K562 (cell line): ENCODE measurements around the gene ZBTB32. TPM values are rescaled to one million over a fixed set of nuclear protein-coding genes. Genes with fewer than 3 reads are reported as not detected.

Experiments
- ATAC-seq: fragments of 200-7000 bp; cut with Tn5 transposase; 3 replicates; pipeline ENCODE4 v1.9.1; 2020; ENCODE audit warnings: moderate library complexity
- BruUV-seq: library from RNA; stranded (reverse); fragments of 400-500 nt; replicated peaks from 2 replicates; lab custom pipeline; 2021; lab: Mats Ljungman, UMichigan
- CTCF ChIA-PET: fragments of 300-600 bp; formaldehyde crosslinking; extraction: SDS; loops from one replicate; lab custom pipeline; 2021; ENCODE audit warnings: low intra/inter-chr PET ratio; lab: Yijun Ruan, JAX
- POLR2A ChIA-PET: fragments of 300-600, 350-650 bp; sonication (Branson Sonifier 250); formaldehyde crosslinking; extraction: SDS; loops from one replicate; lab custom pipeline; 2021; ENCODE audit warnings: antibody characterized with exemption, inconsistent platforms; lab: Yijun Ruan, JAX
- DNase-seq, 4 experiments: peaks; one replicate each; pipeline versions ENCODE4 v3.0.0 to v3.0.0-alpha.2; 2011 to 2018; ENCODE audit warnings: low spot score in 3 of 4, mixed read lengths in 3 of 4; ENCODE audit errors: extremely low read depth in 1 of 4
- FAIRE-seq: peaks from 2 replicates; lab custom pipeline; 2011; peaks lifted over from hg19 to GRCh38; lab: Jason Lieb, UNC
- H2AFZ ChIP-seq: 2 replicates; pipeline ENCODE4 v1.6.0; 2011; ENCODE audit warnings: low read depth, low read length, control low read depth, inconsistent platforms
- H3K27ac ChIP-seq: fragments of 200-600 bp; 3 replicates; pipeline ENCODE4 v1.8.0; 2011; ENCODE audit warnings: low read depth, mild to moderate bottlenecking, control low read depth, inconsistent platforms, low read length, moderate library complexity, mixed read lengths; ENCODE audit errors: extremely low read depth
- H3K27me3 ChIP-seq, 2 experiments: fragments of 300-600 bp in 1 of 2; 2 replicates in 1 of 2; 3 replicates in 1 of 2; pipeline versions ENCODE4 v1.6.0 to v1.8.0; 2011; ENCODE audit warnings: inconsistent platforms in 2 of 2, low read length in 2 of 2, mild to moderate bottlenecking in 1 of 2, mixed read lengths in 1 of 2, moderate library complexity in 1 of 2; ENCODE audit not compliant: control insufficient read depth in 2 of 2, insufficient read depth in 2 of 2
- H3K36me3 ChIP-seq: fragments of 300-600 bp; 3 replicates; pipeline ENCODE4 v1.8.0; 2011; ENCODE audit warnings: mild to moderate bottlenecking, low read length, inconsistent platforms; ENCODE audit not compliant: control insufficient read depth, insufficient read depth
- H3K4me1 ChIP-seq, 2 experiments: fragments of 200-600 bp in 1 of 2; replicated peaks in 1 of 2; 2 replicates in 1 of 2; 3 replicates in 1 of 2; pipeline versions ENCODE4 v1.5.1 to v1.8.0; 2011; ENCODE audit warnings: inconsistent platforms in 2 of 2, low read length in 2 of 2, mild to moderate bottlenecking in 1 of 2, mixed read lengths in 1 of 2, moderate library complexity in 1 of 2; ENCODE audit not compliant: control insufficient read depth in 2 of 2, insufficient read depth in 2 of 2
- H3K4me2 ChIP-seq: 2 replicates; pipeline ENCODE4 v1.6.1; 2011; ENCODE audit warnings: low read length, control low read depth, inconsistent platforms, mixed read lengths; ENCODE audit not compliant: insufficient read depth
- H3K4me3 ChIP-seq: fragments of 200-600 bp; sonication (generic), shearing (Covaris generic); 2 replicates; pipeline ENCODE4 v1.5.1; 2016; ENCODE audit warnings: control low read depth, inconsistent platforms
- H3K79me2 ChIP-seq: fragments of 200-600 bp; 3 replicates; pipeline ENCODE4 v1.8.0; 2011; ENCODE audit warnings: low read length, inconsistent platforms; ENCODE audit not compliant: control insufficient read depth, insufficient read depth
- H3K9ac ChIP-seq, 2 experiments: 2 replicates each; pipeline versions ENCODE4 v1.6.0 to v1.6.1; 2011; ENCODE audit warnings: low read depth in 2 of 2, low read length in 2 of 2, control low read depth in 1 of 2, inconsistent platforms in 1 of 2, mild to moderate bottlenecking in 1 of 2, mixed read lengths in 1 of 2; ENCODE audit not compliant: insufficient read depth in 1 of 2
- H3K9me1 ChIP-seq: one replicate; pipeline ENCODE4 v1.6.0; 2011; ENCODE audit warnings: inconsistent platforms, mild to moderate bottlenecking, low read length, moderate library complexity; ENCODE audit not compliant: control insufficient read depth, insufficient read depth
- H3K9me3 ChIP-seq: replicated peaks from 2 replicates; pipeline ENCODE4 v1.5.1; 2011; ENCODE audit warnings: low read depth, low read length, inconsistent platforms; ENCODE audit not compliant: control insufficient read depth, insufficient read depth
- H4K20me1 ChIP-seq: replicated peaks from 2 replicates; pipeline ENCODE4 v1.6.1; 2011; ENCODE audit warnings: low read length, inconsistent platforms, mixed read lengths; ENCODE audit not compliant: control insufficient read depth, insufficient read depth
- FIP1L1 ChIP-seq: fragments of 200-400 bp; formaldehyde crosslinking; IDR thresholded peaks from 2 replicates; pipeline ENCODE4 v1.6.1; 2018; ENCODE audit warnings: mild to moderate bottlenecking, low read depth, low read length; ENCODE audit not compliant: poor library complexity, severe bottlenecking
- SIN3A ChIP-seq, 2 experiments: fragments of 150-350 bp in 1 of 2; IDR thresholded peaks; 2 replicates each; pipeline ENCODE4 v1.6.1; 2011 to 2016; ENCODE audit warnings: borderline replicate concordance in 2 of 2, low read depth in 2 of 2, low read length in 2 of 2, mild to moderate bottlenecking in 2 of 2, moderate library complexity in 2 of 2; ENCODE audit not compliant: control insufficient read depth in 1 of 2
- TCFL5 ChIP-seq: fragments of 250-450 bp; sonication (Bioruptor Pico); conservative IDR thresholded peaks from 2 replicates; pipeline ENCODE4 v1.6.1; 2021; ENCODE audit warnings: mild to moderate bottlenecking, moderate library complexity, matching md5 sums
- WGBS: fragments of 100-300 bp; shearing (Covaris generic); methylation state at CpG from one replicate; pipeline ENCODE4 v1.1.6; 2016; ENCODE audit warnings: low coverage, mixed read lengths; ENCODE audit not compliant: insufficient coverage; ENCODE audit errors: missing lambda C conversion rate; 5-methylcytosine and 5-hydroxymethylcytosine counted together
- in situ Hi-C: fragments of 300-500 bp; cut with MboI; formaldehyde crosslinking; loops from 4 replicates; pipeline ENCODE4 v1.15.0; 2018; ENCODE audit warnings: inconsistent platforms, mixed read lengths
- intact Hi-C: fragments of 100-400 bp; cut with micrococcal nuclease; formaldehyde crosslinking; loops from 2 replicates; pipeline ENCODE4 v1.14.2; 2022
- polyA plus RNA-seq, 8 experiments: library from polyadenylated mRNA; depleted of rRNA in 4 of 8; stranded (reverse) in 5 of 8; unstranded in 3 of 8; fragments of >200 nt; fragmentation: Nextera tagmentation in 2 of 8; fragmentation: Illumina TruSeq in 1 of 8; extraction: Ambion mirVana in 2 of 8; extraction: Trizol in 1 of 8; gene quantifications; 2 replicates each; pipeline versions ENCODE4 v1.2.1 to v1.2.3, GENCODE V29; 2011 to 2014; ENCODE audit warnings: inconsistent platforms in 1 of 8, missing spikeins in 1 of 8
- total RNA-seq, 7 experiments: library from RNA; depleted of rRNA in 6 of 7; stranded (reverse); fragments of >200 nt in 6 of 7; fragmentation: Illumina TruSeq in 2 of 7; extraction: Trizol in 2 of 7; gene quantifications; 2 replicates each; pipeline versions ENCODE4 v1.2.1 to v1.2.3, GENCODE V29; 2011 to 2021; ENCODE audit warnings: low replicate concordance in 1 of 7

ZBTB32 gene
- total and polyA plus RNA-seq, 9 of the 15 experiments (the other 6 are each of a cell fraction or from before 2014, with no cell fraction given), result 0.20 TPM; not detected in 8

DNA sequence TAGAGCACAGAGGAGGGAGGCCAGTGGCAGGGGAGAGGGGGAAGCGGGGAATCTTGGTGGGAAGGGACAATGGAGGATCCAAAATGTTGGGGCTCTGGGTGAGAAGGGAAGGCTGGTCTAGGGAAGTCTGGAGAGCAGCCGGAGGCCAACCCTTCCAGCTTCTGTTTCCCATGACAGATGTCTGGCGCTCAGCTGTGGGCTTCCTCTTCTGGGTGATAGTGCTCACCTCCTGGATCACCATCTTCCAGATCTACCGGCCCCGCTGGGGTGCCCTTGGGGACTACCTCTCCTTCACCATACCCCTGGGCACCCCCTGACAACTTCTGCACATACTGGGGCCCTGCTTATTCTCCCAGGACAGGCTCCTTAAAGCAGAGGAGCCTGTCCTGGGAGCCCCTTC lies 42.2 kb downstream of the ZBTB32 start:
- intact Hi-C loops, result loop anchor here (10.0 kb wide), 1 partner anchor 102 kb away; the partner anchor contains the start of genes COX6B1 and ETV2
- Histone ChIP-seq H3K9ac (peak overlapping the region; percentile 92 to 94), H3K9me3 (no peaks in the 10 kb centered on the region), H3K4me3 (peak overlapping the region; percentile 92), H3K36me3 (peaks cover 19% of the 10 kb centered on the region; the same call in 1 of the 3 replicates), H3K79me2 (peaks cover 16% of the 10 kb centered on the region)
- POLR2A ChIA-PET, result interaction anchor here (2.5 kb wide), 1 partner anchor 10 kb away, joined by 12 read pairs; the partner anchor contains the start of genes HSPB6 and PROSER3
- FAIRE-seq (no peak), DNase-seq (no peak)
- CTCF ChIA-PET, result no interaction called here
- TF ChIP-seq TCFL5 (CRISPR knock-in tag) (no peak), FIP1L1 (no peak), SIN3A (IDR thresholded peaks at IDR 0.05; ENCODE audit: borderline replicate concordance in 2 of 2, control insufficient read depth in 1 of 2, low read depth in 2 of 2, low read length in 2 of 2) (peak in 1 of 2 experiments; percentile 20; a peak in 1 of 4 replicates)
- TF ChIP-seq, all 486 proteins: peak for 1
- no TSS peak for BruUV-seq
- in situ Hi-C loops, result no loop called here
- peaks cover 27 to 40% of the 10 kb centered on the region in 2 experiments; a peak in 4 of 5 replicates for H3K4me1 ChIP-seq
- H3K4me2 ChIP-seq, result peak overlapping the region; percentile 95
- no peaks in the 10 kb centered on the region for H3K27me3 ChIP-seq
- 16% methylated on average over 4 of the region's 5 CpGs for WGBS
- no peaks in the 10 kb centered on the region for H3K9me1 ChIP-seq
- no peak overlapping the region for H2AFZ ChIP-seq
- peak overlapping the region; percentile 62; the same call in 2 of the 3 replicates for H3K27ac ChIP-seq
- no peaks in the 10 kb centered on the region for H4K20me1 ChIP-seq
- no peak for ATAC-seq
